GM11168 (cell line): ENCODE measurements around the gene ACSF2.
"Not testable (repeated sequence)": the region's sequence is repeated elsewhere in the genome, so short reads cannot be mapped to it uniquely, and the experiment has no call there.

Source experiments
- in situ Hi-C: fragments of 300-500 bp; cut with MboI; formaldehyde crosslinking; loops from one replicate; pipeline ENCODE4 v1.12.0; 2022; ENCODE audit warnings: low sequenced_read_pairs; ENCODE audit not compliant: unreplicated experiment

Gene ACSF2

GRCh38 chr17:50474523-50474922 is 48.5 kb downstream of the ACSF2 start:
- in situ Hi-C loops: no loop called here

GRCh38 chr17:50475362-50475761 is 49.3 kb downstream of the ACSF2 start:
- in situ Hi-C loops: no loop called here

GRCh38 chr17:50475775-50476544 is 49.9 kb downstream of the ACSF2 start:
- in situ Hi-C loops: not testable (repeated sequence)

GRCh38 chr17:50476545-50477315 is 50.7 kb downstream of the ACSF2 start:
- in situ Hi-C loops: no loop called here

- in situ Hi-C loops: no loop called here
These were observed 52.0 kb downstream of the ACSF2 start for GRCh38 chr17:50477976-50478375.

- in situ Hi-C loops: no loop called here
These were observed 52.7 kb downstream of the ACSF2 start, which contains the start of gene RSAD1 for GRCh38 chr17:50478391-50479381. TSS of gene RSAD1 (plus strand) at chr17:50478860. CDS start at chr17:50478885, 25 bp downstream.

GRCh38 chr17:50479522-50480141 is 53.6 kb downstream of the ACSF2 start:
- in situ Hi-C loops: no loop called here

GRCh38 chr17:50480142-50480764 is 54.2 kb downstream of the ACSF2 start:
- in situ Hi-C loops: no loop called here

GRCh38 chr17:50480854-50481490 is 55.0 kb downstream of the ACSF2 start:
- in situ Hi-C loops: no loop called here

GRCh38 chr17:50481648-50482047 is 55.6 kb downstream of the ACSF2 start:
- in situ Hi-C loops: no loop called here

GRCh38 chr17:50482110-50482509 is 56.1 kb downstream of the ACSF2 start:
- in situ Hi-C loops: no loop called here

GRCh38 chr17:50482516-50482915 is 56.5 kb downstream of the ACSF2 start:
- in situ Hi-C loops: no loop called here

GRCh38 chr17:50483266-50483665 is 57.2 kb downstream of the ACSF2 start:
- in situ Hi-C loops: no loop called here

- in situ Hi-C loops: no loop called here
These were observed 58.6 kb downstream of the ACSF2 start for GRCh38 chr17:50484386-50485155.

- in situ Hi-C loops: no loop called here
These were observed 61.4 kb downstream of the ACSF2 start for GRCh38 chr17:50487213-50488096.

- in situ Hi-C loops: no loop called here
These were observed 62.9 kb downstream of the ACSF2 start for GRCh38 chr17:50488880-50489279.

- in situ Hi-C loops: no loop called here
These were observed 65.5 kb downstream of the ACSF2 start for GRCh38 chr17:50491505-50491904.
